Activated gamma-delta T cell treated with anti-CD3 and anti-CD28 coated beads, Interleukin-2, amount 50 U/mL, for 16 hours (primary cell): ENCODE measurements around the gene DNAJC6.

Source experiments
- DNase-seq: peaks from one replicate; pipeline ENCODE4 v3.0.0-alpha.2; 2020; ENCODE audit warnings: low read depth

DNAJC6 gene

DNA sequence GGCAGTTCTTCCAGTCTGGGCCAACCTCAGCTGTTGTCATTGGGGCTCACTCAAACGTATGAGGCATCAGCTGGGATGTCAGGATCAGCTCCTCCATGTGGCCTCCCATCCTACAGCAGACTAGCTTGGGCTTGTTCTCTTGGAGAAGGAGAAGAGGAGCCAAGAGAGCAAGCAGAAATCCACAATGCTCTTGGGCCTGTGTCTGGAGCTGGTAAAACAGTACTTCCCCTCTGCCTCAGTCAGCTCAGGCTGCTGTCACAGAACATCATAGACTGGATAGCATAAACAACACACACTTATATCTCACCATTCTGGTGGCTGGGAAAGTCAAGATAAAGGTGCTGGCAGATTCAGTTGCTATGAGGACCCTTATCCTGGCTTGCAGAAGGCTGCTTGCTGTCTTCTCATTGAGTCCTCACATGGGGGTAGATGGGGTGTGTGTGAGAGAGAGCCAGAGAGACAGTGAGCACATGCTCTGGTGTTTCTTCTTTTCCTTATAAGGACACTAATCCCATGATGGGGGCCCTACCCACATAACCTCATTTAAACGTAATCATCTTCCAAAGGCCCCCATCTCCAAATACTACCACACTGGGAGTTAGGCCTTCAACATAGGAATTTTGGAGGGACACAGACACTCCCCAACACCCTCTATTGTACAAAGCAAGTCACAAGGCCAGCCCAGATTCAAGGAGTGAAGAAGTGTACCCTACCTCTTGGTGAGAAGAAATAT lies 16.3 kb upstream of the DNAJC6 start:
- DNase-seq, result no peak

DNA sequence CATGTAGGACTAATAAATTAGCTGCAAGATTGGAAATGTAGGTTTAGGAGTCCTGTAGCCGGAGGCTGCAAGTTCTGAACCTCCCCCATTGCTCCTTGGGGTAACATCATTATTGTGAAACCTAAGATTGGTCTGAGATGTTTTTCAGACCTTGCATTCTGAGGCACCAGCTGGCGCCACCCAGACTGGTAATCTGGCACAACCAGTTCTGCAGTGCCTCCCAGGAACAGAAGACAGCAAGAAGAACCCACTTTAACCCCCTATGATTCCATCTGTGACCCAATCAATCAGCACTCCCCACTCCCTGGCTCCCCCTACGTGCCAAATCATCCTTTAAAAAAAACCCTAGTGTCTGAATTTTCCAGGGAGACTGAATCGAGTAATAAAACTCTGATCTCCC lies 11.6 kb upstream of the DNAJC6 start:
- no peak for DNase-seq

DNA sequence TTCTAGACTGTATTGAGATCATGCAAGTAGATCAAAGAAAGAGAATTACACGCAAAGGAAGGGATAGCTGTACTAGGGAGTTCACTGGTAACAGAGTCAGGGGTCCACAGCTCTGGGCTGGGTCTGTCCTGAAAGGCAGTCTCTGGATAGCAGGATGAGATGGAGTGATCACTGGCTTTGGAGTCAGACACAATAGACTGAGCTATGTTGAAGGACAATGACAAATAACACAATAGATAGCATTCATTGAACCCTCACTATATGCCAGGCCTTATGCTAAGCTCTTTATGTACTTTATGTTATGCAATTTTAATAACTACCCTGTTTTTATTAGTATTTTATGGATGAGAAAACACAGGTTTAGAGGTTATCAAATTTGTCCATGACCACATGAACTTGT lies 10.0 kb upstream of the DNAJC6 start:
- no peak for DNase-seq

DNA sequence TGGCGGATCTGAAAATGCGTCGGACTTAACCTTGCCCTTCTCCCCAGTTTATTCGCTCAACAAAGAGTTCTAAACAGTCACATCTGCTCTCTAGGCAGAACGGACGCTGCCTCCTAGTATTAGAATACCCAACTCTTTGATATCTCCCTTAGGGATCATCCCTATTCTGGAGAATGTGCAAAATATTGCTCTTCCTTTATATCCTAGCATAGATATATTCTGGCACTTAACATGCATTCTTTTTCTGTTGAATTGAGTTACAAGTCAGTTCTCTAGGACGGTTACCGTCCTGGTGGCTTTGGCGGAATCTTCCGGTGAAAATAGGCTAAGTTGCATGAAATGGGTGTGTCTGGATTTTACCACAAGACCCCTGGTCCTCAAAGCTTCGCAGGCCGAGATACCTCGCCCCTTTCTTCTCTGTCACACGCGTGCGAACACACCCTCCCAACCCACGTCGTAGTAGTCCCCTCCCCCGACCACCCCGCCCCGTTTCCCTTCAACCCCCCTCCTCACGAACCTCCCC lies 501 bp upstream of the DNAJC6 start:
- DNase-seq, result no peak

DNA sequence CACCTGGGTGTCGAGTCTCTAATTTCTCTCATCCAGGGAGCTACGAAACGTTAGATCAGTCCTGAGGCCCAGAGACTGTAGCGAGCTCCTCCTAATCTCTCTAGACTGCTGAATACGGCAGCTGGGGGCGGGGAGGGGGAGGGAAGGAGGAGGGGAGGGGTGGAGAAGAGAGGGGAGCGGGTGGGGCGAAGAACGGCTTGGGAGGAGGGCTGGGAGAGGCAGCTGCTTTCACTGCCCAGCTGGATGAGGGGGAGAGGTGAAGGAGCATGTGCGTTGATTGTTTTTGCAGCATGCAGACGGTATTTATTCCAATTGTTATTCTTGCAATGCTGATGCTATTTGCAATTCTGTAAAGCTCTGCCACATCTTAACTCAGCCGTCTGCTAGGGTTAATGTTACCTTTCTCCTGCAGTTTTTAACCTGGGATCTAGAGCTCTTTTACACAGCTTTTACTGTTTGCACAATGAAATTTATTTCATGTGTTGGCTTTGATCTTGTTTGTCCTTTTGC lies 790 bp downstream of the DNAJC6 start:
- no peak for DNase-seq

DNA sequence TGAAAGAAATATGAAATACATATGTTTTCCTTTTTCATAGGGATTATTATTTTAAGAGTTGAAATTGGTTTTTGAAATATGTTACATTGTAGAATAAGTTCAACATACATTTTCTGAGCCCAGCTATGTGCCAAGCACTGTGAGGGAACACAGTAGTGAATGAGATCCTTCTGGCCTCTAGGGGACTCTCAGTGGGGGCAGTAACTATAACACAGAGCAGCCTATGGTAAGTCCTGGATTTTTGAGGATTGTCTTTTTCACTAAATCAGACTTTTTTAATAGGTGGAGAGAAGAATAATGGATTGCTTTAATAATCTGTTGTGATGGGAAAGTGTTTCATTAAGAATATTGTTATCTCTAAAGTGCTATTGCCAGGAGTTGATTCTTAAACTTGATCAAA lies 2.4 kb downstream of the DNAJC6 start:
- DNase-seq, result no peak

DNA sequence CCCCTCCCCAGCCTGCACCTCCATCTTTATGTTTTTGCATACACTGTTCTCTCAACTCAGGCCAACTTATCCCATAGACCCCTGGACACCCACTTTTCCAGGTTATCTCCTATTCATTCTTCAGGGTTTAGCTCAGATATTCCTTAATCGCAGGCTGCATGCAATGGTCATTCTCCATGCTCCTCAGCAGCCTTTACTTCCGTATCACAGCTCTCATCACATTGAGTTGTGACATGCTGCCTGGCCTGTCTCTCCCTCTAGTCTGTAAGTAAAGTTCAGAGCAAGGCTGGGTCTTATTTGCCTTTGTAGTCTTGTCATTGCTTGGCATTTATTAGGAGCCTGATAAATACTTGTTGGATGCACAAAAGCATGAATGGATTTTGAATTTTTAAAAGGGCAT lies 6.9 kb downstream of the DNAJC6 start:
- no peak for DNase-seq

DNA sequence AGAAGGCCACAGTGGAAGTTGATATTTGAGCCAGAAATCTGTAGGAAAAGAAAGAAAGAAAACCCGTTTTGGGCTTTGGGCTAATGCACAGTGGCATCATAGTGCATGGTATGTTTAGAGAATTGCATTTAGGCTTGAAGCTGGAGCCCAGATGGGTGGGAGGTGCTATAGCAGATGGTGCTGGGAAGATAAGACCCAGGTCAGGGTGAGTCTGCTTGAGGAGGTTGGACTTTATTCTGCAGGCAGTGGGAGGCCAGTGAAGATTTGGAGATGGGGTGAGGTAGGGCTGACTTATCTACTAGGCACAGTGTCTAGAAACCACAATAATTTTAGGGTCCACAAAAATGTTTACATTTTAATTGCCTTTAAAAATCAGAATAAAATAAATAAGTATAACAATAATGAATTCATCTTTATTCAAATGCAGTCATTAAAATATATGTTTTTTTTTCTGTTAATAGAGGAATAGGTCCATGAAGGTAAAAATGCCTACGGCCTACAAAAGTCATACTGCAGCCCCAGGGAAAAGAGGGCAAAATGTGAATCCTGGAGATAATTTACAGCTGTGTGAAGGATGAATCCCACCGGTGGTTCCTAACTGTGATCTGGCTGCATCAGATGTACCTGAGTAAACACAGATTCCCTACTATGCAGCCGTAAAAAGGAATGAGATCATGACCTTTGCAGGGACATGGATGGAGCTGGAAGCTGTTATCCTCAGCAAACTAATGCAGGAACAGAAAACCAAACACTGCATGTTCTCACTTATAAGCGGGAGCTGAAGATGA lies 8.7 kb downstream of the DNAJC6 start:
- no peak for DNase-seq

DNA sequence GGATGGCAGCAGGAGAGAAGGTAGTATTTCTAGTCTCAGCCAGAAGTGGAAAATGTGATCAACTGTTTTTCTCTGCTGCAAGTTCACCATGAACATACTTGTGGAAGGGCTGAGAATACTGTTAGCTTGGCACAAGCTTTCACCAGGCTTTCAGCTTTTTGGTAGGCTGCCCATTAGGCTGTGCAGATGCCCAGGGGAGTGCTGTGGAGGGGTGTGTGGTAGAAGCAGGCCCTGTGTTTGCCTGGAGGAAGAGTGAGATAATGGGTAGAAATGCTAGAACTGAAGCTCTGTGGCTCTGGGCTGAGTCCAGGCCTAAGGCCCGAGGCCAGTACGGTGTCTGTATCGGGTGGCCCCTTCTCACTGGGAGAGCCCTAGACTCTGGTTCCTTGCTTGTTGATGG lies 9.8 kb downstream of the DNAJC6 start:
- DNase-seq, result no peak

DNA sequence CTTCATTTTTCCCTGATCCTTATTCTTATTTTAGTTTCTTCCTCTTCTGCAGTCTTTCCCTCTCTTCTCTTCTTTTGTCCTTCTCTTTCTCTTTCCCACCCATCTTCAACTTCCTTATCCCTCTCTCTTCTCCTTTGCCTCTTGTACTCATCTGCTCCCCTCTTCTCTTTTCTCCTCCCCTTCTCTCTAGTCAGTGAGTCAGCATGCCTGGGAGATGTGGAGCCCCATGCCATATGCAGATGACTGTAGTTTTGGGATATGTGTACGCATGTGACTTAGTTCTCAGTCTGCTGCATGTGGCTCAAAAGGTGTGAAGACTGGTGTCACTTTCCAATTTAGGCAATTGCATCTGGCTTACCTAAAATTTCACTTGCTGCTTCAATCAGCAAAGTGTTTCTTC lies 10.4 kb downstream of the DNAJC6 start:
- DNase-seq, result no peak

DNA sequence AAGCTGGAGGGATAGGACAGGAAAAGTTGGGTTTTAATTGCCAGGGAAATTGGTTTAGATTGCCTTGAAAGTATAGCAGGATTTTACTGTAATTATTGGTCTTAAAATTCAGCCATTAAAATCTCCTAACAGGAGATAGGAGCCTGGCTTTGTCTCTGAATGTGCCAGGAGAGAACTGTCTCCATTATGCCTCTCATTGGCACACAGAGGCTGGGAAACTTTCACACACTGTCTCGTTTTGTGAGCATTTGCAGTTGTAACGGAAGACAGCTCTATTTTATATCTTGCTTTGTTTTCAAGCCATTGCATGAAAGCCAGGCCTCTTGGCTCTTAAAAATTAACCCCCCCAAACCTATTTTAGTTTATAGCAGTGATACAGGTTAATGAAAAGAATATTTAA lies 12.5 kb downstream of the DNAJC6 start:
- DNase-seq, result no peak

DNA sequence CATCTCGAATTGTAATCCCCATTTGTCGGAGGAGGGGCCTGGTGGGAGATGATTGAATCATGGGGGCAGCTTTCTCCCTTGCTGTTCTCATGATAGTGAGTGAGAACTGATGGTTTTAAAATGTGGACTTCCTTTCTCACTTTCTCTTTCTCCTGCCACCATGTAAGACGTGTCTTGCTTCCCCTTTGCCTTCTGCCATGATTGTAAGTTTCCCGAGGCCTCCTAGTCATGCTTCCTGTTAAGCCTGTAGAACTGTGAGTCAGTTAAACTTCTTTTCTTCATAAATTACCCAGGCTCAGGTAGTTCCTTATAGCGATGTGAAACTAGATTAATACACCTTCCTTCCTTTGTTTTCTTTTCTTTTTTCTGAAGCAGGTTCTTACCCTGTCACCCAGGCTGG lies 13.9 kb downstream of the DNAJC6 start:
- no peak for DNase-seq

DNA sequence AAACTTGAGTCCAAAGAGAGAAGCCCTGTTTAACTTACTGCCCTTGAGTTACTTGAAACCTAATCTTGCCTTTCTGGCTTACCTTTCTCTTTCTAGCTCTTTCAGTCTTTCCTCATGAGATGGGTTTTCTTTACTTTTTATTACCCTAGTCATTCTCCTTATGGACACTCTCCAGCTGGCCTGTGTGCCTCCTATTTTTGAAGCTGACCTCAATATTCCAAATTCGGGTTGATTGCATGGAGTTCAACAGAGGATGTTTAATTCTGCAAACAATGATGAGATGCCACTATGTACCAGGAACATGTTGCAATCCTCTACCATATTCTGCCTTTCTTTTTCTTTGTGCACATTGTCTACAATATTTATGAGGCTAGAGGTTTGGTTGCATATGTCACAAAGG lies 20.7 kb downstream of the DNAJC6 start:
- DNase-seq, result no peak

DNA sequence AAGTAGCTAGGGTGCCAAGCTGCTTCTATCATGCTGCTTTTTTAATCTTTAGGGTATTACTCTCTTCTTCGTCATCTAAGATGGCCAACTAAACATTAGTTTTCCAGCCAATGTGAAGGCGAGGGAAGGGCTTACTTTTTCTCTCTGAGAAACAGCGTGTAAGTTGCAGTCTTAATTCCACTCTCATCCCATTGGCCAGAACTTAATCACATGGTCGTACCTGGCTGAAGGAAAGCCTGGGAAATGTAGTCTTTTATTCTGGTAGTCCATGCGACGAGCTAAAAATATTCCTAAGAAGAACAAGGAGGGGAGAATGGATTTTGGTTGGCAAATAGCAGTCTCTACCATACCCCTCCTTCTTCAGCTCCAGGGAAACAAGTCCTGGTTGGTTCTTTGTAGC lies 21.5 kb downstream of the DNAJC6 start:
- DNase-seq, result no peak

DNA sequence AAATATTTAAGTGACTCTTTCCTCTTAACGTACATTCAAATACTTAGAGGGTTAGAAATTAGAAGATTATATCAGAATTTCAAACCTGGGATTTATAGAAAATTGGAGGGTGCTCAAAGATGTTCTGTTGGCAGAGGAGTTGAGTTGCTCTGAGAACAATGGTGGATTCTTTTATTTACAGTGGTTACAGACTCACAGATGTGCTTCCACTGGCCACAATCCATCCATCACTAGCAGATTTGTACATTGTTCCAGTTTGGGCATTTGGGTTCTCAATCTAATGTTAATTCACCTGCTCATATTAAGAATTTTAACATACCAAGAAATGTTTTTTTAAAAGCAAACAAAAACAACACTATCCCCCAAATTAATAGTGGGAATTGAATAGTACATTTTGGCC lies 23.5 kb downstream of the DNAJC6 start:
- DNase-seq, result no peak

DNA sequence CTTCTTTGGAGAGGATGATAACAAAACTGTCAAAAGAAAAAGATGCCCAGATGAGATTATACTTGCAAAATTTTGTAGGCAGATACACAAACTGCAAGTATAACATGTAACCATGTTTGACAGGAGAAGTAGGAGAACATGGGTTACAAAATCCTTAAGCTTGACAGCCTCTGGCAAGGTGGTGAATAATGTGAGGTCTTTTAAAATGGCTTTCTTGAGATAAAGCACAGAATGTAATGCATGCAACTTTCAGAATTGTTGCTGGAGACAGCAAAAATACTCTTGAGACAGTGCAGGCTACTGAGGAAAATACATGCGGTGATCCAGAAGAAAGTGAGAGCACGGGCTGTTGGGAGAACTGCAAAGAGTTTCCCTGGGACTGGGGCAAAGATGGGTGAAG lies 24.7 kb downstream of the DNAJC6 start:
- DNase-seq, result no peak

DNA sequence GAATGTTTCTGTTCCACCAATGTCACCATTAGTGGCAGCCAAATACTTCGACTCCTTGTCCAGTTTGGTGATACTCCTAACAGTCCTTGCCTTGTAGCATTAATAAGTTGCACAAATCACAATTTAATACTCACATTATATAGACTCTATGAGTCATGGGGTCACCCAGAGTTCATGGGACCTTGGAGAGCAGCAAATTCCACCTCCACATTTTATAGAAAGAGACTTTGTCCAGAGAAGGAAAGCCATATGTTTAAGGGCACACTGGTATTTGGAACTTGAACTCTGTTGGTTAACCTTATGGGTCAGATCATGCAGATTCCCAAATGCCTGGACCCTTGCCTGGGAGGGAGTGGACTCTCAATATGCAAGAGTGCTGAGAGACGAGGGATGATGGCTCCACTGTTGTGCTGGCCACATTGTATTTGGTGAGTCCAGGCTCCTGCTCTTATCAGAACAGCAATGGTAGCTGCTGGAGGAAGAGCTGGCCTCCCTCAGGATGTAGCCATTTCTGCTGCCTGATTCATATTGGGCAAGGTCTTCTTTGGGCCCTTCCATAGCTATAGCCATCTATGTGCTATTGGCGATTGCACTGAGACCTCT lies 30.6 kb downstream of the DNAJC6 start:
- DNase-seq, result no peak

DNA sequence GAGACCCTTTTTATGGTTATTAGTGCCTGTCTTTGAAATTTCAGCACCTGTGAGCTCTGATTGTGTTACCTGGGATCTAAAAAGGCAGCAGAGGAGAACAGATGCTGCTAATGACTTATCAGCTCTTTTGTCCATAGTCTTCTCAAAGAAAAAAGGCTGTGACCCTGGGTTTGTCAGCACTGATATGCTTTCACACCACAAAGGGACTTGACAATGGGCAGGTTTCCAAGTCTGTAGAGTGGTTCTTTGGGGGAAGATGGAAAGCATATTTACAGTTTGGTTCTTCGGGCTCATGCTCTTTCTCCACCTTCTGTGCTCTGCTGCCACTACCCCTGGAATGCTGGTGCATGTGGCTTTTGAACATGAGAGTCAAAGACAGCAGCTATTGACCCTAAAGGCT lies 32.0 kb downstream of the DNAJC6 start:
- no peak for DNase-seq

DNA sequence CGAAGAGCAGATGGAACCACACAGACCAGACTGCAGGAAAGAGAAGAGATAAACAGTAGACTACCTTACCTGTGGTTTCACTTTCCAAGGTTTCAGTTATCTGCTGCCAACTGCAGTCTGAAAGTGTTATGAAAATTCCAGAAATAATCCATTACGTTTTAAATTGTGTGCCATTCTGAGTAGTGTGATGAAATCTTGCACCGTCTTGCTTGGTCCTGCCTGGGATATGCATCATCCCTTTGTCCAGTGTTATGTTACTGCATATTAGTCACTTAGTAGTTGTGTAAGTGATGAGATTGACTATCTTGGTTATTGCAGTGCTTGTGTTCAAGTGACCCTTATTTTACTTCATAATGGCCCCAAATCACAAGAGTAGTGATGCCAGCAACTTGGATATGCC lies 33.9 kb downstream of the DNAJC6 start:
- no peak for DNase-seq

DNA sequence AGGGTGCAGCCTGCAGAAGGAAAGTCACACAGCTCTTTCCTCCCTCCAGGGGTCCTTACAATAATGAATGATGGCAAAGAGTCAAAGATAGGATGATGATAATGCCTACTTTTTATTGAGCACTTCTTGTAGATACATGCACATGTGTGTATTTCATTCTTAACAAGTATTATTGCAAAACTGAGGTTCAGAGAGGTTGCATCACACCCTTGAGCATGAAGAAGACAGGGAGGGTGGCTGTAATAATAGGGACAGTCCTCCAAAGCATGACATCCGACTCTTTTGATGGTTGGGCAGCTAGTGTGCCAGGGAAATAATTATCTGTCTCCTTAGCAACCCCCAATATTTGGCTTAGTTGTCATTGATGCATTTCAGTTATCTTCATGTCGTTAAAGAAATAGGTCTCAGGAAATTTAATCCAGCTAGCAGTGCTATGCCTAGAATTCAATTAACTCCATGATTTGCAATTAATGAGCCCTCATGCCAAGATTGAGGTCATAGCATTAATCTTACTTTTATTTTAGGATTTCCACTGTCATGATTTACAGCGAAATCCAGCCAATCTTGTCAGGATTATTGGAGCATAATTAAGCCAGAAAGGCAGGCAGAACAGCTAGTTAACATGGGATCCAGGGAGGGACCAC lies 35.0 kb downstream of the DNAJC6 start:
- no peak for DNase-seq

DNA sequence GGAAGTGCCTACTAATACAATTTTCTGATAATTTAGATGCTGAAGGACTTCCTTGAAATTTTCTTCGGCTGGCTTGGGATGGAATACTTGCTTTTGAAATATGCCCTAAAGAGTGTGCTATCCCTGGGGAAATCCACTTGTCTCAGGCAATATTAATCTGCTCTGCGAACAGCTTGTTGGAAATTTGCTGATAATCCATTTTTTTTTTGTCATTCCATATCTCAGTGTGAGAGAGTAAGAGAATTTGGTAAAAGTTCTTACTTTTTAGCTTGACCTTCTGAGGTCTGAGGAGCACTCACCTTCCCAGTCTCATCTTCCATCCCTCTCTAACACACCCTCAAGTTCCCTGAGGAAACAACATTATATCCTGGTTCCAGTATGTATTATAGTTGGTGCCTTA lies 36.8 kb downstream of the DNAJC6 start:
- no peak for DNase-seq

DNA sequence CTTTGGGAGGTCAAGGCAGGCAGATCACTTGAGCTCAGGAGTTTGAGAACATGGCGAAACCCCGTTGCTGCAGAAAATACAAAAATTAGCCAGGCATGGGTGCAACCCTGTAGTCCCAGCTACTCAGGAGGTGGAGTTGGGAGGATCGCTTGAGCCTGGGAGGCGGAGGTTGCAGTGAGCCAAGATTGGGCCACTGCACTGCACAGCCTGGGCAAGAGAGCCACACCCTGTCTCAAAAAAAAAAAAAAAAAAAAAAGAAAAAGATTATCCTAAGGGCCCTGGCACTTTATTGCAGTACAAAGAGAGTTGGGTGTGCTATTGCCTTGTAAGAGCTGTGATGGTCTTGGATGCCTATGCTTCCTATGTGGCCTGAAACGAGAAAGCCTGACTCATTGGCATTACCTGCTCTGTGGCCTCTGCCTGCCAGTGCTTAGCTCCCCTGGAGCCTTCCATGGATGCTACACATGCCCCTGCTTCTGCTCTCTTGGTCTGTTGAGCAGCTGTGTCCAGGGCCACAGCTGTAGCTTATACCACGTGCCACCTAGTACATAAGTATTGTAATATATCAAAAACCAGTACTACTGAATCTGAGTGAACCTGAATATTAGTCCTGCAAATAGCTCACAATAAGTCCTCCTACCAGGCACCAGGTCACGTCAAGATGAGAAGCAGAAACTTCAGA lies 45.8 kb downstream of the DNAJC6 start:
- DNase-seq, result no peak
